Measurements from ENCODE around the gene SLC35D3.
"Not testable (repeated sequence)": the region's sequence is repeated elsewhere in the genome, so short reads cannot be mapped to it uniquely, and the experiment has no call there.

The SLC35D3 gene

GRCh38 chr6:136923116-136923953 is 1.2 kb downstream of the SLC35D3 start:
- peak; percentile 43 for DNase-seq

- DNase-seq: no peak
Observed at GRCh38 chr6:136923954-136924673, 2.0 kb downstream of the SLC35D3 start.

DNA sequence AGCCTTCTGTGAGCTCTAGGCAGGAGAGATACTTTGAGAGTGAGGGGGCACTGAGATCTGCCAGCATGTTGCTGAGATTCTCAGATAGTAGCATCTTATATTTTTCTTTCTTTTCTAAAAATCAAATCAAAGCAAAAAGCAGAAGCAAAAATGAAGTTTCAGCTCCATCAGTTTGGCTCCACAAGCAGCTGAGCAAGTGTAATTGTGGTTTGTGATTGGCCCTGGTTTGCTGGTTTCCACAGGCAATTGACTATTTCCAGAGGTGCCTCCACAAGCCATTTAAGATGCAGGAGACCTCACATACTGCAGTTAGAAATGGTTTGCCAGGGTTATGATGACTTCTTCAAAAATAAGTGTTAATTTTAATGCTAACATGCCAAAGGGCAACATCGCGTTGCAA is 4.3 kb downstream of the SLC35D3 start:
- DNase-seq: no peak

DNA sequence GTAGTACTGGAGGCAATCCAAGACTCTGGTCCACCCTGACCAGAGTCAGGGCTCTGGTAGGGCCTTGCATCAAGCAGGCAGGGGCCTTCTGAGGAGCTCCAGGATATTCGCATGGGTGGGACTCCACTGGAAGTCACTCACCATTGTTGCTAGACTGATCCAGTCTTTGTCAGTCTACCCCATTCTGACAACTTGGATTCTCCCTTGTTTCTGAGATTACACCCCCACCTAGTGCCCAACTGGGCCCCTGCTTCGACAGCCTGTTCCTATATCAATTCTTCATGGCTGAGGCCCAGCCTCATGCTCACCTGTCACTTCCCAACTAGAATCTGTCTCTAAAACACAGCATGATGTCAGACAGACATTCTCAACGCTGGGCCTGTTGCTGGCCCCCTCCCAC is 5.2 kb downstream of the SLC35D3 start:
- DNase-seq: peak; percentile 65

GRCh38 chr6:136930528-136930927 is 8.4 kb downstream of the SLC35D3 start:
- DNase-seq: no peak

DNA sequence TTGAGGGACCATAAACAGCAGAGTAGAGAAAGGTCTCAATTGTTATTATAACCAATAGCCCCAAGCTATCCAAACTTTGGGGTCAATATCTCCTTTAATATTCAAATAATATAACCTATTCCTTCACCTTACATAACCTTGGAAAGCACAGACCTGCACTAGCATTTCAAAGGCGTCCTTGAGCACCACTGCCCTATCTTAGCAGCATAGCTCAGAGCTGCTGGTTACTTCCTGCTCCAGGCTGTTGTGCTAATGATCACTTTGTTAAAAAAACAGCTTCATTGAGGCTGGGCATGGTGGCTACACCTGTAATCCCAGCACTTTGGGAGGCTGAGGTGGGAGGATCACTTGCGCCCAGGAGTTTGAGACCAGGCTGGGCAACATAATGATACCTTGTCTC is 10.5 kb downstream of the SLC35D3 start:
- no peak for DNase-seq

DNA sequence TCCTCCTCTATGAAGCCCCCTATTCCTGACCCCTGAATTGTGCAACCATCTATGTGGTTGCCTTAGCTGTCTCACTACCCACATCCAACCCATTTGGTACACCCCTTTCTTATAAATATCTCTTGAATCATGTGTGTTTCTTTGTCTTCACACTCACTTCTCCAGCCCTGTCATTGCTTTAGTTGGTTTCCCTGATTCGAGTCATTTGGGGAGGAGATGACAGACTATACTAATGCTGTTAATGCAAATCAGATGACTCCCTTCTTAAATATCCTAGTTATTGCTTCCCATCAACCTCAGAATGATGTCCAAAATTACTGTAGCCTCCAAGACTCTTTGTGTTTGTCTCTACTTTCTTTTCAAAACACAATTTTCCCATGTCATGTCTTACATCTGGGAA is 23.0 kb downstream of the SLC35D3 start:
- no peak for DNase-seq

- no peak for DNase-seq
Observed at GRCh38 chr6:136945711-136946121, 23.6 kb downstream of the SLC35D3 start.

DNA sequence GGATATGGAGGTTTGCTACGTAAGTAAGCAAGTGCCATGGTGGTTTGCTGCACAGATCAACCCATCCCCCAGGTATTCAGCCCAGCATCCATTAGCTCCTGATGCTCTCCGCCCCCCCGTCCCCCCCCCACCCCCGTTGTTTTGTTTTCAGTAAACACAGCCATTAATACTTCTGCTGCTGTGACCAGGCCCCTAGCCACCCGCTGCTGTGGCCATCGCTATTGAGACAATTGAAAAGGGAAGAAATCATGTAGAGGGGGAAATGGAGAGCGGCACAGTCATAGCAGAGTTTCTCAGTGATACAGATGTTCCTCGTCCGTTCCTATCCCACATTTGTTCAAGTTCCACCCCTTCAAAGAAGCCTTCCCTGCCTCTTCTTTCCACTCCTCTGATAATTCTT is 24.9 kb downstream of the SLC35D3 start:
- no peak for DNase-seq

- not testable (repeated sequence) for DNase-seq
Observed at GRCh38 chr6:136949957-136950356, 27.9 kb downstream of the SLC35D3 start.

GRCh38 chr6:136950436-136951126 is 28.5 kb downstream of the SLC35D3 start:
- DNase-seq: no peak

DNA sequence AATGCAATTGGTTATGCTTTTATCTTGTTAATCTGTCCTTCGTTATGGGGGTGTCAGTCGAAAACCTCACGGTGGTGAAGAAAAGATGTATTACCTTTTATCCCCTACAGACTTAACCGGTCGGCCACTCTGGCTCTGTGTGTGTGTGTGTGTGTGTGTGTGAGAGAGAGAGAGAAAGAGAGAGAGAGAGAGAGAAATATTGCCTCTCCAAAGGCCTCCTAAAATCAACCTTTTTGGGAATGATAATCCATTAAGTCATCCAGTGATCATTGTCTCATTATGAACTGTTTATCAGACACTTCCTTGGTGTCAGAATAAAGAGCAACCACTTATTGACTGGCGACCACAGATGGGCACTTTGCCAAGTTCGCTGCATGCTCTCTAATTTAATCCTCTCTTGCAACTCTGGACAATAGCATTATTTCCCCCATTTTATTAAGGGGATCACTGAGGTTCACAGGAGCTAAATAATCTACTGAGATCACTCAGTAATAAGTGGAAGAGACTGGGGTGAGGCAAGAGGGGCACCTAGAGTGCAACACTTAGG is 30.7 kb downstream of the SLC35D3 start:
- peak; percentile 79 for DNase-seq

DNA sequence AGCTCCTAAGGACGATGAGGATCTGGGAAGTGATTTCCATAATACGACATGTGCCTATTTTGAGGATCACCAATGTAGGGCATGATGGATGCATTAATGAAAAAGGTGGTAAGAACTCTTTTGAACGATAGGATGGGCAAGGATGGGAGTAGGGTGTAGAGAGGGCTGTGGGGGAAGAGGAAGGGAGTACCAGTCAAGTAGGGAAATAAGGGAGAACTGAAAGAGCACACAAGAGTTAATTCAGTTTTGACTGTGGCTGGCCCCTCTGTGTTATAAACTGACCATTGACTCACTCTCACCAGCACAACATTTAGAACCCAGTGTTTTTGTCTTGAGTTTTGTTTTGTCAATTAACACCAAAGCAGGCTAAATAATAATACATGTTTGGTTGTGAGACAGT is 33.0 kb downstream of the SLC35D3 start:
- DNase-seq: no peak

DNA sequence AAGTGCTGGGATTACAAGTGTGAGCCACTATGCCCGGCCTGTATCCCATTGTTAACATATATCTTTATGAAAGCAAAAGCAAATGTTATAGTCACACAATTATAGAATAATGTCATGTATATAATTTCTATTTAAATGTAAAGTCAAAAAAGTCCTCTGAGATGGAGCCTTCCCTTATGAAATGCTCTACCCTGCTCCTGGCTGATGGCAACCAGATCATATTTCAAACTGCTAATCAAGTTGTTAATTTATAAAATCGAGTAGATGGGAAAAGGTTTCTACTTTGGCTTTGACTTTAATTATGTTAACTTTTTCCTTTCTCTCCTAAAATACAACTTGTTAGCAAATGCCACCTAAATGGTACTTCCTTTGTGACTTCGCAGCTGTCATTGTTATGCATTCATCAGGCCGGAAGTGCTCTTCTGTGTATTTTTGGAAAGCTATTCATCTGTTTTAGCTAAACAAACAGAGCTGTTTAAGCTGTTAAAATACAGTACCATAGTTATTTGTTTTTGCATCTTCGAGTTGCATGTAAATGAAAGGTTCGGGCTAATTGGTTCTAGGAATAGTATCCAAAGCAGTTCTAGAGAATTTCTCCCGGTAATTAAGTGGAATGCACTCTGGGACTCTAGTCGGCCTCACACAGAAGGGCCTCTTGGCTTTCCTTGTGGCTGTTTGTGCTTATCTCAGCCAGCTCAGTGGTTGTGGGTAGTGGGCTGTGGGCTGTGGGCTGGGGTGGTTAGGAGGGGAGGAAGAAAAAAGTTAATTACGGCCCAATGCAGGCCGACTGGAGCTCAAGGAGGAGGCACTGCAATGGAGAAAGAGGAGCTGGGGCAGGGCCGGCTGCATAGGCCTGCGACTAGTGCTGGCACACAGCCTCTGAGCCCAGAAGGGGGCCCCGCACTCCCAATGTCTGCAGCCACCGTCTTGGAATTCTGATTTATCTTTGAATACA is 34.8 kb downstream of the SLC35D3 start:
- DNase-seq: peak; percentile 67

DNA sequence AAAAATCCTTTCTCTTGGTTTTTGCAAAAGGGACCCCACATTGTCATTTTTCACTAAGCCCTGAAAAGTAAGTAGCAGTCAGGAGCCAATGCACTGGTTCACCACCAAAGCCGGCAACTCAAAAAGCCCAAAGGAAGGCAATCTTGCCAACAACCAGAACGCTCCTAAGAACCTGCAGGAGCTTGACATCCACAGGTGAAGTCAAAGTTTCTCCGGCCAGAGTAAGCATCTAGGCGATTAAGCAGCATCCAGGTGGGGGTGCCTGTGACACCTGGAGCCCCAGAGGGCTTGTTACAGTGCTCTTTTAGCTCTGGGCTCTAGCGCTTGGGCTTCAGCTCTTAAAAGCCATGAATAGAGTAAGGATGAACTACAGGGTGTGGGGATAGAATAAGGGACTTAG is 36.1 kb downstream of the SLC35D3 start:
- DNase-seq: no peak

GRCh38 chr6:136959471-136959891 is 37.4 kb downstream of the SLC35D3 start:
- DNase-seq: peak; percentile 32

DNA sequence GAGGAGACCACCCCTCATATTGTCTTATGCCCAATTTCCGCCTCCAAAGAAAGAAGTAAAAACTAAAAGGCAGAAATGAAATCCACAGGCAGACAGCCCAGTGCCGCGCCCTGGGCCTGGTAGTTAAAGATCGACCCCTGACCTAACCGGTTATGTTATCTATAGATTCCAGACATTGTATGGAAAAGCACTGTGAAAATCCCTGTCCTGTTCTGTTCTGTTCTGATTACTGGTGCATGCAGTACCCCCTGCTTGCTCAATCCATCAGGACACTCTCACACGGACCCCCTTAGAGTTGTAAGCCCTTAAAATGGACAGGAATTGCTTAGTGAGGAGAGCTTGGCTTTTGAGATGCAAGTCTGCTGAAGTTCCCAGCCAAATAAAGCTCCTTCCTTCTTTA is 37.8 kb downstream of the SLC35D3 start:
- DNase-seq: not testable (repeated sequence)

DNA sequence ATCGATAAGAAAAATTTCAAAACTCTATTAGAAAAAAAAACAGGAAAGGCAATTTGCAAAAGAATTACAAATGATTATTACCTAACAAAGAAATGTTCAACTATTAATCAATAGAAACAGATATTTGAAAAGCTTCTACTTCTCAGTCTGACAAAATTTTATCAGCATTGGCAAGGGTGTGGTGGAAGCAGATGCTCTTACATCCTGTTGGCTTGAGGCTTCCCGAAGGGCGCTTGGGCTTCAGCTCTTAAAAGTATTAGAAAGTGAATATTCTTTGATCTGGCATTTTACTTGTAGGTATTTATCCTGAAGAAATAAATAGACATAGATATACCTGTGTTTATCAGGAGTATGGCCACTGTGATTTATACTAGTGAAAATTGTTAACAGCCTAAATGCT is 38.7 kb downstream of the SLC35D3 start:
- DNase-seq: peak; percentile 74

DNA sequence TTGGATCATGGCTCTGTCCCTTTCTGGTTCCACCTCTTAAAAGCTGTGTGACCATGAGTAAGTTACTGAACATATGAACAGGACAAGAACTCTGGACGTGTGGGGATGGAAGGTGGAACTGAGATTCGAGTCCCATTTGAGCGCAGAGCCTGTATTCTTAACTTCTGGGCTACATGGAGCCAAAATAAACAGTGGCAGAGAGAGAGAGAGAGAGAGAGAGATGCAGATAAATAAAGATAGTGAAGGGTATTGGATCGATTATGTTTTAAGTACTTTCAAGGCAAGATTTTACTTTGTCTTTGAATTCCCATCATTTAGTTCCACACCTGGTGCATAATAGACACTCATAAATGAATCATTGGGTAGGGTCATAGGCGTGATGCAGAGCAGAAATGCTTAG is 39.7 kb downstream of the SLC35D3 start:
- DNase-seq: no peak

- DNase-seq: peak; percentile 83
Observed at GRCh38 chr6:136962661-136963060, 40.6 kb downstream of the SLC35D3 start.

DNA sequence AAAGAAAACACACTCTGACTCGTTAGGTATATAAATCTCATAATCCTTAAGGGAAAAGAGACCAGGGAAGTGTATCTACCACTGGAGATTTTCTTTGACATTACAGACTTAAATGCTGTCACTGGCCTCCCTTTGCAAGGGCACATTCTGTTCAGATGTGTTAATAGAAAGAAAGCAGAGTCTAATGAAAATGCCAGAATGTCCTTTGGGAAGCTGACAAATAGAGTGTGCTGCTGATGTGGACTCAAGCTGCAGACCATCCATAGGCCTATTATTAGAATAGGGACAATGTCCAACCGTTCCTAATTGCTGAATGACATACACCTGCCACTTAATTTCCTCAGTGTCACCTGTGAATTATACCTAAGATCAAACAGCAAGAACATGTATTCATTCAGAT is 41.2 kb downstream of the SLC35D3 start:
- no peak for DNase-seq

DNA sequence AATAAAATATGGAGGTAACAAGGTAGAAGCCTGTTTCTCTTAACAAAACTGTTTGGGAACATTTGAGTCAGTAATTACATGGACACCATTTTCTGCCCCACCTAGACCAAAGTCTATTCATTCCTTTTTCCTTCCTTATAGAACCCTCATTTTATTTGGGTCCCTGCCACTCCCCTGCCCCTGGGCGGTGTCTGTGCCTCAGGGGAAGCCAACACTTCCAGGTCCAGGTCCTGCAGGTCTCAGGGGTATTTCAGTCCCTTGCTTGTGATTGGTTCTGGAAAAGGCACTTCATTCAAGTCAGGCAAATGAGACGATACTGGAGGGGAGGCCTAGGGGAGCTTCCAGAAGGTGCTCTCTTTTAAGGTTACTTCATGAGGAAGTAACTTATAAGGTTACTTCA is 42.3 kb downstream of the SLC35D3 start:
- no peak for DNase-seq

Data from hematopoietic multipotent progenitor cell treated with erythropoietin and hydrocortisone succinate and interleukin-3 and kit ligand, for 6 days (in vitro differentiated cells).